ENCODE data around the gene MRPS17. TPM values are rescaled to one million over a fixed set of nuclear protein-coding genes. Genes with fewer than 3 reads are reported as not detected.
"Not testable (repeated sequence)": the region's sequence is repeated elsewhere in the genome, so short reads cannot be mapped to it uniquely, and the experiment has no call there.

The MRPS17 gene
- 20.2 TPM for polyA plus RNA-seq (2012; ENCODE audit: missing spikeins)

GRCh38 chr7:55951637-55952351 lies at the start of gene MRPS17:
Gene MRPS17 (plus strand): TSS chr7:55951877. CDS start chr7:55953196, 1,319 bp downstream.
- FAIRE-seq (peak; percentile 99), DNase-seq (ENCODE audit: insufficient read length) (peak; percentile 100)
- TF ChIP-seq POLR2AphosphoS5 (IDR thresholded peaks at IDR 0.05; ENCODE audit: low read depth, low read length): peak; percentile 95
- peak; percentile 88 for TF ChIP-seq TAF1 (IDR thresholded peaks at IDR 0.05; ENCODE audit: borderline replicate concordance, low read depth, low read length)
- TF ChIP-seq POLR2A (IDR thresholded peaks at IDR 0.05; ENCODE audit: low read depth, low read length): peak; percentile 96

GRCh38 chr7:55903985-55904759 lies 47.5 kb upstream of the MRPS17 start:
- DNase-seq (ENCODE audit: insufficient read length) (no peak), FAIRE-seq (no peak)
- no peak for TF ChIP-seq POLR2A (IDR thresholded peaks at IDR 0.05; ENCODE audit: low read depth, low read length)
- no peak for TF ChIP-seq TAF1 (IDR thresholded peaks at IDR 0.05; ENCODE audit: borderline replicate concordance, low read depth, low read length)
- TF ChIP-seq POLR2AphosphoS5 (IDR thresholded peaks at IDR 0.05; ENCODE audit: low read depth, low read length): no peak

GRCh38 chr7:55912748-55913158 lies 38.9 kb upstream of the MRPS17 start:
- FAIRE-seq (no peak), DNase-seq (ENCODE audit: insufficient read length) (no peak)
- no peak for TF ChIP-seq POLR2A (IDR thresholded peaks at IDR 0.05; ENCODE audit: low read depth, low read length)
- TF ChIP-seq POLR2AphosphoS5 (IDR thresholded peaks at IDR 0.05; ENCODE audit: low read depth, low read length): no peak
- no peak for TF ChIP-seq TAF1 (IDR thresholded peaks at IDR 0.05; ENCODE audit: borderline replicate concordance, low read depth, low read length)

GRCh38 chr7:55917771-55918170 lies 33.9 kb upstream of the MRPS17 start:
- FAIRE-seq (no peak), DNase-seq (ENCODE audit: insufficient read length) (no peak)
- TF ChIP-seq POLR2A (IDR thresholded peaks at IDR 0.05; ENCODE audit: low read depth, low read length) (no peak), TAF1 (IDR thresholded peaks at IDR 0.05; ENCODE audit: borderline replicate concordance, low read depth, low read length) (no peak), POLR2AphosphoS5 (IDR thresholded peaks at IDR 0.05; ENCODE audit: low read depth, low read length) (no peak)

GRCh38 chr7:55928006-55928767 lies 23.5 kb upstream of the MRPS17 start:
- DNase-seq (ENCODE audit: insufficient read length) (no peak), FAIRE-seq (no peak)
- TF ChIP-seq POLR2A (IDR thresholded peaks at IDR 0.05; ENCODE audit: low read depth, low read length) (no peak), POLR2AphosphoS5 (IDR thresholded peaks at IDR 0.05; ENCODE audit: low read depth, low read length) (no peak), TAF1 (IDR thresholded peaks at IDR 0.05; ENCODE audit: borderline replicate concordance, low read depth, low read length) (no peak)

GRCh38 chr7:55931421-55932151 lies 20.1 kb upstream of the MRPS17 start:
- FAIRE-seq (no peak), DNase-seq (ENCODE audit: insufficient read length) (no peak)
- no peak for TF ChIP-seq POLR2AphosphoS5 (IDR thresholded peaks at IDR 0.05; ENCODE audit: low read depth, low read length)
- TF ChIP-seq TAF1 (IDR thresholded peaks at IDR 0.05; ENCODE audit: borderline replicate concordance, low read depth, low read length): no peak
- TF ChIP-seq POLR2A (IDR thresholded peaks at IDR 0.05; ENCODE audit: low read depth, low read length): no peak

- FAIRE-seq (no peak), DNase-seq (ENCODE audit: insufficient read length) (no peak)
- TF ChIP-seq POLR2A (IDR thresholded peaks at IDR 0.05; ENCODE audit: low read depth, low read length): no peak
- TF ChIP-seq TAF1 (IDR thresholded peaks at IDR 0.05; ENCODE audit: borderline replicate concordance, low read depth, low read length): no peak
- TF ChIP-seq POLR2AphosphoS5 (IDR thresholded peaks at IDR 0.05; ENCODE audit: low read depth, low read length): no peak
These were observed 12.1 kb upstream of the MRPS17 start for GRCh38 chr7:55939514-55940123.

GRCh38 chr7:55946545-55946944 lies 5.1 kb upstream of the MRPS17 start:
- TF ChIP-seq TAF1 (IDR thresholded peaks at IDR 0.05; ENCODE audit: borderline replicate concordance, low read depth, low read length) (no peak), POLR2A (IDR thresholded peaks at IDR 0.05; ENCODE audit: low read depth, low read length) (no peak)
- DNase-seq (ENCODE audit: insufficient read length) (no peak), FAIRE-seq (no peak)

- not testable (repeated sequence) for FAIRE-seq; DNase-seq (ENCODE audit: insufficient read length)
These were observed 635 bp downstream of the MRPS17 start for GRCh38 chr7:55952352-55952671.

GRCh38 chr7:55953707-55954475 lies 2.2 kb downstream of the MRPS17 start:
- FAIRE-seq (no peak), DNase-seq (ENCODE audit: insufficient read length) (no peak)
- TF ChIP-seq TAF1 (IDR thresholded peaks at IDR 0.05; ENCODE audit: borderline replicate concordance, low read depth, low read length) (no peak), POLR2AphosphoS5 (IDR thresholded peaks at IDR 0.05; ENCODE audit: low read depth, low read length) (no peak), POLR2A (IDR thresholded peaks at IDR 0.05; ENCODE audit: low read depth, low read length) (no peak)

All from GM12892 (cell line).